GOT3 (cell line): ENCODE results near the gene CKAP4.

Source experiments
- DNase-seq: peaks from one replicate; lab custom pipeline; 2025; ENCODE audit warnings: mixed read lengths; lab: John Stamatoyannopoulos, UW

The CKAP4 gene

DNA sequence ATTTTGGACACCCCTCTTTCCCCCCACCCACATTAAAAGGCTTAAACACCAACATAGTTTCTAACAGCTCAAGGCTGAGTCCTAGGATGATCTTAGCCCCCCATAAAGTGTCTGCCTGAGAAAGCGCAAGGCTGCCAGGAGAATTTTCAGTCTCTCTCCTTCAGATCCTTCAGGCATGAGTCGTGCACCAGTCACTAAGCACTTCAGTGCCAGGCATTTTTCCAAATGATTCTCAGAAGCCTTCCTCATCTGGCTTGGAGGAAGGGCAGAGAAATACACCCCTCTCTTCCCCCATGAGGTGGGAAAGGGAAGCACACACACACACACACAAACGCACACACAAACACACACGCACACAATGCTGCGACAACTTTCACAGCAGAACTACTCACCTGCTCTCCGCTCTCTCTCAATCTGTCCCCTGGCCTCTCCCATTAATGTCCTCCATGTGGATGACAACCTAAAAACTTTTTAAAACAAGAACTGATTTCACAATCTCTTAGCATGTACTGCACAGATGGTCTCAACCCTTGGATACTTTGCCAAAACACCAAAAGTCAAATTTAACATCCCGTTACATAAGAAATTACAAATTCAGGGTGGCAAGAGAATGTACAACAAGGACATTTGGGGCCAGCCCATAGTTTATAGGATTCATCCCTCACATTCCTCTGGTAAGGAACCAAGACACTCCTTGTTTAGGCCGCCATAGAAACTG is 49.8 kb downstream of the CKAP4 start:
- no peak for DNase-seq

DNA sequence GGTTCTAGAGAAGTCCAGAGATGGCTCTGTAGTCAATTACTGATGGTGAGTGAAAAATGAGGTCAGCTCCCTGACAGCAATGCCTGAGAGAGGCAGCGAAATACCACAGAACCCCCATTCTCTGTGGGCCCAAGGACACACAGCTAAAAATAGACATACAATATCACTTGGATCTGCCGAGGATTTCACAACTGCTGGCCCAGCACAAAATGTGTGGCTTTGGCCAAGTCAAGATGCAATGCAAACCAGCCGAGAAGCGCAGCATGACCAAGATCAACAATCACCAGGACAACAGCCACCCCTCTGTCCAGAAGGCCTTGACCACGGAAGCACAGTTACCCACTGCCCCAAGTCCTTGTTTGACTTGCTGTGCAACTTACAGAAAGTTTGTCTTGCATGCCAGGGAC is 52.2 kb downstream of the CKAP4 start:
- no peak for DNase-seq

DNA sequence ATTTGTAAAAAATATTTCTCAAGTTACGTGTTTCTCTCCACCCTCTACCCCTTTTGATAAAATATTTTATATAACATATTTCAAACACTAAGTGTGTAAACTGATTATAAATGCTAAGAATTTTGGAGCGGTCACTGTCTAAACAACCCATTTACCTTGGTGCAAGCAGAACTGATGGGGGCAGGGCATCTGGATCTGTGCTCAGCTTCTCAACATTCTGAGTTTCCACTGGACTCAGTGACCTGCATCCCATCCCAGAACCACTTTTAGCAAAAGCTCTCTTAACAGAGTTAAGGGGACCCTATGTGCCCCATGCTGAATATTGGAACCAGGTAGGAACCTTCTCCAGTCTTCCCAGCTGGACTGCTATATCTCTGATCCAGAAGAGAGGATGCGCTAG is 53.5 kb downstream of the CKAP4 start:
- no peak for DNase-seq

DNA sequence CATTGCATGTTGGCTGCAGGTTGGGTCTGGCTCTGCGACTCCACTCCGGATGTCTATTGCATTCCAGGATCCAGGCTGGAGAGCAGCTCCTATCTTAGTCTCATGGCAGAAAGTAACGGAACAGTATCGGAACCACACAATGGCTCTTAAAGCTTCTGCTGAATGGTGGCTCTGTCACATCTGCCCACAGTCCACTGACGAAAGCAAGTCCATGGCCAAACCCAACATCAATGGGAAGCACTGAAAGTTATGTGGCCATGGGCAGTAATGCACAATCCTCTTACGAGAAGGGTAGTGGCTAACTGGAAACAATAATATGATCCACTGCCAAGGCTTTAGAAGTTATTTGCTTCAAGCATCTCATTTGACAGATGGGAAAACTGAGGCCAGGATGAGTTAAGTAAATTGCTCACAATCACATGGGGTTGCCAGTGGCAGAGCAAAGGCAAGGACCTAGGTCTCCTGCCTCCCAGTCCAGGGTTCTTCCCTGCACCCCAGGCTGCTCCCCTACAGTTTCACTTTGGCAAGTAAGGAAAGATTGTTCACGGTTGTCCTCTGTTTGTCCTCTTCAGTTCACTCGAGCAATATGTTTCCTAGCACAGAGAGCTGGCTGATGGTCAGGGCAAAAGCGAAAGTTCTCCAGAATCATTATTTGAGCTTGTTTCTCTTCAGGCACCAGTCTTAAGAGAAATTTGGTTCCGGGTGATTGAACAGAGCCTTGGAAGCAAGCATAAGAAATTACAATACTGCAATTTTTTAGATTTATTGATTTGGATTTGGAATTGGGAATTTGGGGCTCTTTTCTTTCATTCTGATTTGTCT is 54.2 kb downstream of the CKAP4 start:
- no peak for DNase-seq

DNA sequence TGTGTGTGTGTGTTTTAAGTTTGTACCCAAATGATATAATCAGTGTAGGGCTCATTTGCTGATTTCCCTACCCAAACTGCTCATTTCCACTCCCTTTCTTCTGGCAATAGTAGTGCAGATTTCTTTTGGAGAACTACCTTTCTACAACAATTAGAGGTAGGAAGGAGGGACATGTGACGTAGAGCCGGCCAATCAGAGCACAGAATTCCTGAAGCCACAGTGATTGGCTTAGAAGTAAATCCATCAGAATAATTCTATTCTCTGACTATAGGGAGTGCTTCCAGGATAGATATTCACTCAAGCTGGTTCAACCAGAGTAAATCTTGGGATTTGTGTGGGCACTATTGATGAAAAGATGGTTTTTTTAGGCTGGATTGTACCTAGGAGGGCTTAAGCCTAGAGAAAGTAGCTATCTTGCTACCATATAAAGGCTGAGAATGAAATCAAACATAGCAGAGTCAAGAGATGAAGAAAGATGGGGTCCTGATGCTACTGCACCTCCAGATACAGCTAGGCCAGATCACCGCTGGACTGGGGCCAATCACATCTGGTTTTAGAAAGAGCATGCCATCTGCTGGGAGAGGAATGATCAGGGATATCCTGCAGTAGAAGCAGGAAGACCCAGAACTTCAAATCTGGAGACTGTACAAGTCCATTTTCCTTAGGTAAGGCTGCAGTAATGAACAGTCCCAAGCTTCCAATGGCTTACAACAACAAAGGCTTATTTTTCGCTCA is 55.0 kb downstream of the CKAP4 start:
- no peak for DNase-seq

DNA sequence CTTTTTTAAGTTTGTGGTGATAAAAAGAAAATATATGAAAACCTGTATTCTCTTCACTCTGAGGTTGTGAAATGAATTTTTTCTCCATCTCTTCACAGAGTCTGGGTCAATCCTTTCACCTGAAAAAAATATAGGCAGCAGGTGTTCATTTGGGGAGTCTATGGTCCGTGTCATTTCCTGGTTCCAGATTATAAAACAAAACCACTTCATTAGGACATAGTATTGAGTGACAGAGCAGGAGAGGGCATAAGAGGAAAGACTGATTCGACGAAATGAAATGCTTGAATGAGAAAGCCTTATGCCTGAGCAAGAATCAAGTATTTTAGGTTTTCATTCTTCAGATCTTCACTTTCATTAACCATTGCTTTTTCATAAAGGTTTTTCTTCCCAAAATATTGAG is 57.2 kb downstream of the CKAP4 start:
- no peak for DNase-seq

DNA sequence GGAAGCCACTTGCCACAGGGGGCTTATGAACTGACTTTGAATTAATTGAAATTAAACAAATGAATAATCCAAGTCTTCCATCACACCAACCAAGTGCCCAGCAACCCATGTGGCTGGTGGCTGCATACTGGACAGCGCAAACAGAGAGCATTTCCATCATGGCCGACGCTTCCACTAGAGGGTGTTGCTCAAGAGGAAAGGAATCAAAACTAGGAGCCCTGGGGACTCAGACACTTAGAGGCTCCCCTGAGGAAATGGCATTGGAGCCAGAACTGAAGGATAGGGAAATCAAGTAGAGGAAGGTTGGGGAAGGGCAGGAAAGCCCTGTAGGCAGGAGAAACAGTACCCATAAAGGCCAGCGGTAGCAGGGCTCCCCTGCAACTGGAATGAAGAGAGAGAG is 58.5 kb downstream of the CKAP4 start:
- DNase-seq, result no peak

DNA sequence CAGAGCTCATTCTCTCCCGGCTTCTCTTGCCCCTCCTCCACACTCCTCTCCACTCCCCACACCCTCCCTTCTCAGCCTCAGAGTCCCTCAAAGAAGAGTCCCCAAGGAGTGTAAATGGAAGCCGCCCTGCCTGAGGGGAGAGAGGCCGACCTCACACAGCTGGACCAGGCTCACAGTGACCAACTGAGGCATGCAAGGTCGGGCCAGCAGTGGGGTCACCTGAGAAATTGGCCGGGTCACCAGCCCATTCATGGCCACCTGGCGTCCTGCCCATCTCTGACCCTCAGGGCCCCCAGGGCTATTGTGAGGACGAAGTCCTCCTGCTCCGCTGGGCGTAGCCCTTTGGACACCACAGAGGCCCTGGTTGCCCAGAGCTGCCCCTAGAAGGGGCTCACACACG is 59.6 kb downstream of the CKAP4 start:
- no peak for DNase-seq
